Activated T-cell treated with anti-CD3 and anti-CD28 coated beads, Interleukin-2, amount 50 U/mL, for 1 hour (primary cell): ENCODE results near the gene ARHGAP26.
"Not testable (repeated sequence)": the region's sequence is repeated elsewhere in the genome, so short reads cannot be mapped to it uniquely, and the experiment has no call there.

Experiments
- DNase-seq: peaks from one replicate; pipeline ENCODE4 v3.0.0-alpha.2; 2020

Gene ARHGAP26

GRCh38 chr5:143199843-143200242, 429.7 kb downstream of the ARHGAP26 start:
- no peak for DNase-seq

GRCh38 chr5:143200781-143201398, 430.7 kb downstream of the ARHGAP26 start:
- no peak for DNase-seq

- DNase-seq = no peak
Observed at GRCh38 chr5:143201589-143201988, 431.4 kb downstream of the ARHGAP26 start.

DNA sequence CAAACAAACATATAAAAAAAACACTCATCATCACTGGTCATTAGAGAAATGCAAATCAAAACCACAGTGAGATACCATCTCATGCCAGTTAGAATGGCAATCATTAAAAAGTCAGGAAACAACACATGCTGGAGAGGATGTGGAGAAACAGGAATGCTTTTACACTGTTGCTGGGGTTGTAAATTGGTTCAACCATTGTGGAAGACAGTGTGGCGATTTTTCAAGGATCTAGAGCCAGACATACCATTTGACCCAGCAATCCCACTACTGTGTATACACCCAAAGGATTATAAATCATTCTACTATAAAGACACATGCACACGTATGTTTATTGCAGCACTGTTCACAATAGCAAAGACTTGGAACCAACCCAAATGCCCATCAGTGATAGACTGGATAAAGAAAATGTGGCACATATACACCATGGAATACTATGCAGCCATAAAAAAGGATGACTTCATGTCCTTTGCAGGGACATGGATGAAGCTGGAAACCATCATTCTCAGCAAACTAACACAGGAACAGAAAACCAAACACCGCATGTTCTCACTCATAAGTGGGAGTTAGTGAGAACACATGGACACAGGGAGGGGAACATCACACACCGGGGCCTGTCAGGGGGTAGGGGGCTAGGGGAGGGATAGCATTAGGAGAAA, 433.3 kb downstream of the ARHGAP26 start:
- not testable (repeated sequence) for DNase-seq

DNA sequence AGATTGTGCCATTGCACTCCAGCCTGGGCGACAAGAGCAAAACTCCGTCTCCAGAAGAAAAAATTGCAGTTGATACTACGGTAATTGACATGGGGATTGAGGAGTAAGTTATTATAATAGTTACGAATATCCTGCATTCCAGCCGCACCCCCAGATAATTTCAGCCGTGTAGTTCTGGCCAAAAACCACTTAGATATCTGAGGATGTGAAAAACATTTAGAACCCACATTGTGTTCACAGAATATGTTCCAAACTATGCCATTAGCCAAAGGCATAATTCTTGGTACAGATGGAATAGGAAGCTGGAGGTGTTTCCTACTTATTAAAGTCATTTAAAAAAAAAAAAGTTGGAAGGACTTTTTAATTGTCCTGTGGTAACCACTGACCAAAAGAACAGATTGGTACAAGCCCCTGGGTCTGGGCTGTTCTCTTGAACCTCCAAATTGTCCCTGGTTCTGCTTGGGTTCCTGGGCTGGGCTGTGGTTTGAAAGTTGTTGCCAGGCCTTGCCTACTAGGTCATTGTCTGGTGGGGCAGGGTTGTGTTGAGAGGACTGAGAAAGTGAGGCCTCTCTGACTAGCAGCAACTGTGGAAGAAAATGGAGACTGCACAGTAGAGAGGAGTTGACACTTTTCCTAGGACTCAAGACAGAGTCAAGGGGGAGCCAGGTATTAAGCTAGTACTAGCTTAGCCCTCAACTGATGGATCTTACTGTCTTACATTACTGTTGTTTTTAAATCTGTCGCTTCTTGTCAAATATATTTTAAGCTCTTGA, 434.5 kb downstream of the ARHGAP26 start:
- no peak for DNase-seq

- DNase-seq = no peak
Observed at GRCh38 chr5:143205386-143205785, 435.2 kb downstream of the ARHGAP26 start.

- no peak for DNase-seq
Observed at GRCh38 chr5:143205883-143206195, 435.7 kb downstream of the ARHGAP26 start.

DNA sequence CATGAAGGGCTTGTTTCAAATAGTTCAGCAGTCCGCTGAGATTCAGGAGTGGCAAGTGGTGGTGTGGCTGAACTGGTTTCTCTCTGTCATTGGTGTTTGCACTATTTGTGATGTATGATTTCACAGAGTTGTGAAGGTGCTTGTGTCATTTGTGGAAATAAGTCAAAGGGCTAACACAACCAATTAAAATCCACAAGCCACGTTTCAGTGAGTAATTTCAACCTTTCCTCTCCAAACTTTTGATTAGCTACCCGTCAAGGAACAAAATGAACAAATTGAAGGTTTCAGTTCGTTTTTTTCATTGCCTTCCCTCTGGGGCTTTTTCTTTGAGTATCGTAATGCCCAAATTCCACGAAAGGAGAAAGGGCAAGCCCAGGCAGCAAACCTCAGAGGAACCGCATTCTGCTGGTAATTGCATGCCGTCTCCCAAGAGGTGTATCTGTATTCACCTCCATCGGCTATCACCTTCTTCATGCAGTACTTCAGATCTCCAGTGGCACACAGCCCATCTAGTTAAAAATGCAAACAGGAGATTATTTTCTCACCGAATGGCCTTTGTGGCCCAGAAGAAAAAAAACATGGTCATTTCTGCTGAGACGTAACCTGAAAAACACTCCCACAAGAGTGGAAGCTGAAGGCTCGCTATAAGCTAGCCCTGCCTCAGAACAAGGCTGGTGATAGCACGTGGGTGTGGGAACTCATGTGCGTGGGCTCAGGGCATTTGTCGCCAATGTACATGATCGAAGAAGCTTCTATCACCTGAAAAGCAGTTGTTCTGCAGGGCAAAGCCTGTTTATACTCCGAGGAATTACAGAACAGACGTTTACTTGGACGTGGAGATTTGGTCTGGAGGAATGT, 436.2 kb downstream of the ARHGAP26 start:
- no peak for DNase-seq

- no peak for DNase-seq
Observed at GRCh38 chr5:143207058-143207457, 436.9 kb downstream of the ARHGAP26 start.

- DNase-seq = no peak
Observed at GRCh38 chr5:143207563-143208364, 437.6 kb downstream of the ARHGAP26 start.

- no peak for DNase-seq
Observed at GRCh38 chr5:143208365-143208641, 438.1 kb downstream of the ARHGAP26 start.

GRCh38 chr5:143208781-143209510, 438.8 kb downstream of the ARHGAP26 start:
- no peak for DNase-seq

DNA sequence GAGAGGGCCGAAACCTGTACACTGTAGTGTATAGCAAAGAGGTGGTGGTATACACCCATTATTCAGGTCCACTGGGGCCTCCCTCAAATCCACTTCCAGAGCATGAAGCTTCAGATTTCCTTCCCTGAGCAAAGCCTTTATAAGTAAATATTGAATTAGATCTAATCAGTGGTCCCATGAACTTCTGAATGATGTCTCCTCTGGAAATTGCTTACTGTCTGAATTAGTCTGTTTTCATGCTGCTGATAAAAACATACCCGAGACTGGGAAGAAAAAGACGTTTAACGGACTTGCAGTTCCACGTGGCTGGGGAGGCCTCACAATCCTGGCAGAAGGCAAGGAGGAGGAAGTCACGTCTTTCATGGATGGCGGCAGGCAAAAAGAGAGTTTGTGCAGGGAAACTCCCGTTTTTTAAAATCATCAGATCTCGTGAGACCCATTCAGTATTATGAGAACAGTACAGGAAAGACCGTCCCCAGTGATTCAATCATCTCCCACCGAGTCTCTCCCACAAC, 439.8 kb downstream of the ARHGAP26 start:
- no peak for DNase-seq

GRCh38 chr5:143210576-143210975, 440.4 kb downstream of the ARHGAP26 start:
- DNase-seq = no peak

- no peak for DNase-seq
Observed at GRCh38 chr5:143212261-143212660, 442.1 kb downstream of the ARHGAP26 start.

- DNase-seq = no peak
Observed at GRCh38 chr5:143213231-143213850, 443.2 kb downstream of the ARHGAP26 start.

DNA sequence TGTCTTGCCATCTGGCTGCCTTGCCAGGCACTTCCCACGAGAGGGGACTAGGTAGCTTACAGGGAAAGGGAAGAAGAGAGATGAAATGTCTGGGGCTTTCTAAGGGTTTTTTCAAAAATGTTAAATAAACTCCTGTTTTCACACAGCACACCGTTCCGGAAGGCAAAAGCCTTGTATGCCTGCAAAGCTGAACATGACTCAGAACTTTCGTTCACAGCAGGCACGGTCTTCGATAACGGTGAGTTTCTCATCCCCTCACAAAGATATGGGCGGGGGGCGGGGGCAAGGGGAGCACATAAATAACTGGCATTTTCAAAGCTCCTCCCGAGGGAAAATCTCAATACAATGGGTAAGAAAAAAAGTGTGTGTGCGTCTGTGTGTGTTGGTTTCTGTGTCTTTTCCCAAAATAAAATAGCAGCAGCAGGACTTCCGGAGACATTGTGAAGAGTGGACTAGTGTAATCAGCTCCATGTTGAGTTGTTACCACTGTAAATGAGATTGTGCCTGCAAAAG, 443.7 kb downstream of the ARHGAP26 start:
- DNase-seq = no peak

- DNase-seq = no peak
Observed at GRCh38 chr5:143214458-143214857, 444.3 kb downstream of the ARHGAP26 start.

GRCh38 chr5:143214890-143215289, 444.7 kb downstream of the ARHGAP26 start:
- DNase-seq = no peak

GRCh38 chr5:143215690-143216089, 445.5 kb downstream of the ARHGAP26 start:
- DNase-seq = no peak

DNA sequence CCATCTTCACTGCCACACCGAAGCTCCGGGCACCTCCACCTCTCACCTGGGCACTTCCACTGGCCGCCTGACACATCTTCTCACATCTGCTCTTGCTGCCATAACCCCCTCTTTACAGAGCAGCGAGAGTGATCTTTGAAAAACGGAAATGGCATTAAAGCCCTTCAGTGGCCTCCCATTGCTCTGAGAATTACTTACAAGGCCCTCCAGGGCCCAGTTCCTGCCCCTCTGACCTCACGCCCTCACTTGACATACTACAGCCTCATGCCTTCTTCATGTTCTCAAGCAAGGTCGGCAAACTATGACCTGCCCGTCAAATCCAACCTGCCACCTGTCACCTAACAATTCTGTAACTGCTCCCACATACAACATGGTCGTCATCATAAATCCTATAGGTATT, 446.0 kb downstream of the ARHGAP26 start:
- DNase-seq = no peak
